Fibroblast of skin of scalp (primary cell): ENCODE data around the gene PLXND1. TPM values are rescaled to one million over a fixed set of nuclear protein-coding genes. Genes with fewer than 3 reads are reported as not detected.
"Not testable (repeated sequence)": the region's sequence is repeated elsewhere in the genome, so short reads cannot be mapped to it uniquely, and the experiment has no call there.

ENCODE experiments used
- DNase-seq: peaks from one replicate; pipeline ENCODE4 v3.0.0-alpha.2; 2013
- polyA plus RNA-seq, 2 experiments: library from polyadenylated mRNA; unstranded; fragments of 120-200 nt; gene quantifications; one replicate each; pipeline ENCODE4 v1.2.1, GENCODE V29; 2013; ENCODE audit not compliant: insufficient read length in 2 of 2

PLXND1 gene, protein sequence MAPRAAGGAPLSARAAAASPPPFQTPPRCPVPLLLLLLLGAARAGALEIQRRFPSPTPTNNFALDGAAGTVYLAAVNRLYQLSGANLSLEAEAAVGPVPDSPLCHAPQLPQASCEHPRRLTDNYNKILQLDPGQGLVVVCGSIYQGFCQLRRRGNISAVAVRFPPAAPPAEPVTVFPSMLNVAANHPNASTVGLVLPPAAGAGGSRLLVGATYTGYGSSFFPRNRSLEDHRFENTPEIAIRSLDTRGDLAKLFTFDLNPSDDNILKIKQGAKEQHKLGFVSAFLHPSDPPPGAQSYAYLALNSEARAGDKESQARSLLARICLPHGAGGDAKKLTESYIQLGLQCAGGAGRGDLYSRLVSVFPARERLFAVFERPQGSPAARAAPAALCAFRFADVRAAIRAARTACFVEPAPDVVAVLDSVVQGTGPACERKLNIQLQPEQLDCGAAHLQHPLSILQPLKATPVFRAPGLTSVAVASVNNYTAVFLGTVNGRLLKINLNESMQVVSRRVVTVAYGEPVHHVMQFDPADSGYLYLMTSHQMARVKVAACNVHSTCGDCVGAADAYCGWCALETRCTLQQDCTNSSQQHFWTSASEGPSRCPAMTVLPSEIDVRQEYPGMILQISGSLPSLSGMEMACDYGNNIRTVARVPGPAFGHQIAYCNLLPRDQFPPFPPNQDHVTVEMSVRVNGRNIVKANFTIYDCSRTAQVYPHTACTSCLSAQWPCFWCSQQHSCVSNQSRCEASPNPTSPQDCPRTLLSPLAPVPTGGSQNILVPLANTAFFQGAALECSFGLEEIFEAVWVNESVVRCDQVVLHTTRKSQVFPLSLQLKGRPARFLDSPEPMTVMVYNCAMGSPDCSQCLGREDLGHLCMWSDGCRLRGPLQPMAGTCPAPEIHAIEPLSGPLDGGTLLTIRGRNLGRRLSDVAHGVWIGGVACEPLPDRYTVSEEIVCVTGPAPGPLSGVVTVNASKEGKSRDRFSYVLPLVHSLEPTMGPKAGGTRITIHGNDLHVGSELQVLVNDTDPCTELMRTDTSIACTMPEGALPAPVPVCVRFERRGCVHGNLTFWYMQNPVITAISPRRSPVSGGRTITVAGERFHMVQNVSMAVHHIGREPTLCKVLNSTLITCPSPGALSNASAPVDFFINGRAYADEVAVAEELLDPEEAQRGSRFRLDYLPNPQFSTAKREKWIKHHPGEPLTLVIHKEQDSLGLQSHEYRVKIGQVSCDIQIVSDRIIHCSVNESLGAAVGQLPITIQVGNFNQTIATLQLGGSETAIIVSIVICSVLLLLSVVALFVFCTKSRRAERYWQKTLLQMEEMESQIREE (N-terminal part only)
- 98.2 TPM for polyA plus RNA-seq (2013, experiment 1 of 2; ENCODE audit: insufficient read length)
- 90.3 TPM for polyA plus RNA-seq (2013, experiment 2 of 2; ENCODE audit: insufficient read length)

DNA sequence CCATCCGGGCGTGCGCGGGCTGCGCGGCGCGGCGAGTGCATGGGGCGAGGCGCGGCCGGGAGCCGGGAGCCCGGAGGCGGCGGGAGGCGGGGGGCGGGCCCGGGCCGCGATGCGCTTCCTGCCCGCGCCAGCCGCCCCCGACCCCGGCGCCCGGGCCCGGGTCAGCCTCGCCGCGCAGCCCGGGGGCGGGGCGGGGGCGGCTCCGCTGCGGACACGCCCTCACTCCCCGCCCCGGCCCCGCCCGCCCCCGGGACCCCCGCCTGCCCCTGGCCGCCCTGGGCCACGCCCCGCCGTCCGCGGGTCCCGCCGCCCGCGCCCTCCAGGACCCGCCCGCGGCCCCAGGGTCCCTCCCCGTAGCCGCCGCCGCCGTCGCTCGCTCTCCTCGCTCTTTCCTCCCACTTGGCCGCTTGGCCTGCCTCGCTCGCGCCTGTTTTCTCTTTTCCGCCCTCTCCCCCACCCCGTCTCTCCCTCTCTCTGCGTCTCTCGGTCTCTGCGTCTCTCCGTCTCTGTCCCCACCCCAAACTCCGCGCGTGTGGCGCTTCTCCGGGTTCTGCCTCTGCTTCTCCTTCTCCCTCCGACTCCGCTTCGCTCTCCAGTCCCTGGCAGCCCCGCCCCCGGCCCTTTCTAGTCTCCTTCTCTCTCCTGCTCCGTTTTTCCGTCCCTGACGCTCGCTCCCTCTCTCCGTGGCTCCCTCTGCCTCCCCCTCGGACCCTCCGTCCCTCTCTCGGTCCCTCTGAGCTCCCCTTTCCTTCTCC lies at the start of gene PLXND1:
TSS of gene PLXND1 (minus strand) at position 41 of the 755 bp plus-strand sequence. CDS start at position 4, 37 bp downstream.
- peak; percentile 72 for DNase-seq

DNA sequence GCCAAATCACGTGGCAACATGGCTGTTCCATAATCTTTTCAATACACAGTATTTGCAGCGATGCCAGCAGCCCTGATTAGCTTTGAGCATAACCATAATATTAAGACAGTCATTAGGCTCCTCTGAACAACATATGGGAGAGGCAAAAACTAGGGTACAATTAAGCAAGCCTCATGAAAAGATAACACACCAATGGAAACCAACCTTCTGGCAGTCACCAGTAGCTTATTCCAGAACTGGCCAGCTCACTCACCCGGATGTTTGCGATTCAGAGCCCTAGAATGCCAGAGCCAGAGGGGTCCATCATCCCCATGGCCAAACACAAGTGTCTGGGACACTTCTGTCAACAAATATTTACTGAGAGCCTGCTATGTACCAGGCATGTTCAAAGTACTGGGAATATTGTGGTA lies 48.8 kb upstream of the PLXND1 start:
- no peak for DNase-seq

DNA sequence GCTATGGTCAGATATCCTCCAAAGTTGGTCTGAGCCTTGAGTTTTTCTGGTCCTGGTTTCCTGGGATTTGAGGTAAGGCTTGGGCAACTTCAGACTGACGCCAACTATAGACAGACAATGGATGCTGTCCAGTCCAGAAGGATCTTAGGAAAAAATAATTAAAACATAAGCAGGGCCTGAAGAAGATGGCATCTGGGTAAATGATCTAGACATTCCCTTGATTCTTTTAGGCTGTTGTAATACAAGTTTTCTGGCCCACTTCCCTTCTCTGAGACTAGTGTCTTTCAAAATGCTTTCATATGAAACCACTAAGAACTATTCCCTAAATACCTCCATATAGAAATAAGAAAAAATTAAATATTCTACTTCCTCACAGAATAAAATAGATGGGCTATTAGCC lies 47.7 kb upstream of the PLXND1 start:
- DNase-seq: peak; percentile 89

DNA sequence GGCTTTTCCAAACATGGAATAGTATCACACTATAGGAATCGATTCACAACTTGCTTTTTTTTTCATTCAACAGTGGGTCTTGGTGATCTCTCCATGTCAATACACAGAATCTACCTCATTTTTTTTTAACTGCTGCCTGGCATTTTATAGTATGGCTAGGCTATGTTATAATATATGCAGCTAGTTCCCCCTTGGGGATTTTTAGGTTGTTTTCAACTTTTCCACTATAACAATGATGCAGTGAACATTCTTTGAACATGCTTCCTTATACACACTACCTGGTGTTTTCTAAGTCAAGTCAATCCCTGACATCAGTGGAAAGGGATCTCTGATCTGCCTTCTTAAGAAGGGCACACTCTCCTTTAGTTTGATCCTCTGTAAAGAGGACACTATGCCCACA lies 46.5 kb upstream of the PLXND1 start:
- no peak for DNase-seq

DNA sequence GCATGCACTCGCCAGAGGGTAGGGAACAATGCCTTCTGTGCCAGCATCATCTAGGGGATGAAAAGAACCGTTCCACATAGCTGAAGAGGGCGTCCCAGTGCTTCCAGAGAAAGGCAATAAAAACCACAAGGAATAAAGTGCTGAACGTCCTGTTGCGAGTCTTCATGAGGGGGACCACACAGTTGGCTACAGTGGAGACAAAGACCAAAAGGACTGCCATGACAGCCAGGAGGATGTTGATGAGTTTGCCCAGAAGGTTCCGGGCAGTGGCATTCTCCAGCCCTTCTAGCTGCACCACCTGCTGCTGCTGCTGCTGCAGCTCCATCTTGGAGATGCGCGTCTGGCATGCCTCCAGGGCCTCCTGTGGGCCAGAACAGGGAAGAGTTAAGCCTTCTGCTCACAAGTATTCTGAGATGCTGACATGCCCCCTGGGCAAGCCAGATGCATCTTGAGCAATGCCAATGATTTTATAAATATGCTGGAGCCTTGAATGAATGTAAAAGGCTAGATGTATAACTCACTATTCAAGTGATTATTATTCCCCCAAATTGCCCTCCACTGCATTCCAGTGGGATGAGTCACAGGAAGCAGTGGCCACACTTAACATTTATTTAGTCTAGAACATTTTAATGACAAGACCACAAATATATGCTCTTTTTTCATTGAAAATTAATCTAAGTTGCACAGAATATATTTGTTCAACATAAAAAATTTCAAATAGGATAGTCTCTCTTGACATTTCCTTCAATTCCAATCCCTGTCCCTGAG lies 45.1 kb upstream of the PLXND1 start:
- peak; percentile 97 for DNase-seq

DNA sequence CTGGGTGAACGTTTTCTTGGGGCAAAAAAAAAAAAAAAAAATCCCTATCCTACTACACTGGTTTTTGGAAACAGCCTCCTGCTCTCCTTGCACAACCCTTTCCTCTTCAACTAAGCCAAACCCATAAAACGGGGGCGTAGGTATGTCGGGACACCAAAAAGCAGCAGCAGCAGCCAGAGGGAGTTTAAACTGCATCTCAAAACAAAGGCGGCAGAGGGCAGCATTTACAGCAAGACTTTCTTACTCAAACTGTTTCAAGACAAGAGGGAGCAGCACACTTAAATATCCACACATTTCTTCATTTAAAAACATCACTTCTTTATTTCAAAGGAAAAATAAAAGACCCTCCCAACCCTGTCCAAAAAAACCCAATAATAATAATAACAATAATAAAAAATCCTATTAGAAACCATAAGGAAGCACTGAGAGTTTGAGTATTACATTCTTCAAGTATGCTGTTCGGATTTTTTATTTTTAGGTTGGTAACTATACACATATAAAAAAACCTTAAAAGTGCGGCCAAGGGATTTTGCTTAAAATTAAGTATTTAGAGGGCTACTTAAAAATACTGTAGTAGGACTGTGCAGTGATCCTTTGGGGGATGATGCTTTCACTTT lies 43.9 kb upstream of the PLXND1 start:
- peak; percentile 75 for DNase-seq

DNA sequence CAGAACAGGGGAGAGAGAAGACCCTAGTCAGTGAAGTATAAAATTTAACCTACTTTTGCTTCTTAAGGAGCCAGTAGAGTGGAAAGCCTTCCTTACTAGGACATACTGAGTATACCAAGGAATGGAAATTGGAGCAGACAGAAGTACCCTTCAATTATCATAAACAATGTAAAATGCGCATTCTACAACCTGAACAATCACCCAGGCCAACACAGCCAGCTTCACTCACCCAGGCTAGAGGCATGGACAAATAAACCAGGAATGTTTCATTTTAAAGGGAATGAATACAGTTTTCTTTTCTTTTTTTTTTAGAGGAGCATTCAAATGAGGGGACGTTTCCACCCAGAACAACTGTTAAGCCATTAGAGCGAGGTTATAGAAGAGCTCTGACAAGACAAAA lies 41.9 kb upstream of the PLXND1 start:
- no peak for DNase-seq

DNA sequence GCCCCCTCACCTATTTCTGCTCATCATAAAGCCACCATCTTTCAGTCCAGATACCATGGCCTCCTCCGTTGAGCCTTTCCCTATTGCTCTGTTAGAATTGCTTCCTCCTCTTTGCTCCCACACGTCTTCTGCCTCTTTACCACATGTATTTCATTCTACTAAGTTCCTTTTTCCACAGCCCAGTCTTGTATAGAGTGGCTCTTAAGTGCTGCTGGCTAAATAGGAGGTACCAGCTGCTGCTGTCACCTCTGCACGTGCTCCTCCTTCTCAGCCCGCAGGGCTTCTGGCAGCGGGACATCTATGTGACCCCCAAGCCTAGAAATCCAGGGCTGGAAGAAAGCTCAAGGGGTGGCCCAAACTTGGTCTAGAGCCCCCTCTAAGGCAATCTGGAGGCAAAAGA lies 38.8 kb upstream of the PLXND1 start:
- no peak for DNase-seq

DNA sequence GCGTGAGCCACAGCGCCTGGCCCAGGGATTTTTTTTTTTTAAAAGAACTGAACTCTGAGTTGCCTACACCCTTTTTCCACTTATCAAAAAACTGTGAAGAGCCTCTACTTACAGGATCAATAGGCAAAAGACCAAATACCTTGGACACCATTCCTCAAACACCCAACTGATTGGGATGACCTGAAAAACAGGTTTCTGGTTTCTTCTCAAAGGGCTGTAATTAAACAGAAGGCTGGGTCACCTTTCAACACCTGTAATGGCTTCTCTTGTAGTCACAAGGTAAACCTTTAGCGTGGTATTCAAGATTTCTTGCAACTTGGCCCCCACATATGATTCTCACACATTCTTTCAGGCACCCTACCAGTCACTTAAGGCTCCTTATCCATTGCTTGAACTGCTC lies 38.4 kb upstream of the PLXND1 start:
- DNase-seq: no peak

DNA sequence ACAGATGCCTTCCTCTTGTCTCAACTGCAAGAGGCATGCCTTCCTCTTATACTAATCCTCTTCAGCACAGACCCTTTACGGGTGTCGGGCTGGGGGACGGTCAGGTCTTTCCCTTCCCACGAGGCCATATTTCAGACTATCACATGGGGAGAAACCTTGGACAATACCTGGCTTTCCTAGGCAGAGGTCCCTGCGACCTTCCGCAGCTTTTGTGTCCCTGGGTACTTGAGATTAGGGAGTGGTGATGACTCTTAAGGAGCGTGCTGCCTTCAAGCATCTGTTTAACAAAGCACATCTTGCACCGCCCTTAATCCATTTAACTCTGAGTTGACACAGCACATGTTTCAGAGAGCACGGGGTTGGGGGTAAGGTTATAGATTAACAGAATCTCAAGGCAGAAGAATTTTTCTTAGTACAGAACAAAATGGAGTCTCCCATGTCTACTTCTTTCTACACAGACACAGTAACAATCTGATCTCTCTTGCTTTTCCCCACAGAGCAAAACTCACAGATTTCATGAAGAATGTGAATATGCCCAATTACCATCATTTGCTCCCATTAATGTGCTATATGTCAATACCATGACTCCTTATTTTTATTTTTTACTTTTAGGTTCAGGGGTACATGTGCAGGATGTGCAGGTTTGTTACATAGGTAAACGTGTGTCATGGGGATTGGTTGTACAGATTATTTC lies 35.2 kb upstream of the PLXND1 start:
- not testable (repeated sequence) for DNase-seq

DNA sequence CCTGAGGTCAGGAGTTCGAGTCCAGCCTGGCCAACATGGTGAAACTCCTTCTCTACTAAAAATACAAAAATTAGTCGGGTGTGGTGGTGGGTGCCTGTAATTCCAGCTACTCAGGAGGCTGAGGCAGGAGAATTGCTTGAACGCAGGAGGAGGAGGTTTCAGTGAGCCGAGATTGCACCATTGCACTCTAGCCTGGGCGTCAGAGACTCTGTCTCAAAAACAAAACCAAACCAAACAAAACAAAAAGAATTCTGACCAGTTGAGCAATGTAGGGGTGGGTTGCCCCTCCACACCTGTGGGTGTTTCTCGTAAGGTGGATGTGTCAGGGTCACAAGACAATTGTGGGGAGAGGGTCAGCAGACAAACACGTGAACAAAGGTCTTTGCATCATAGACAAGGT lies 34.5 kb upstream of the PLXND1 start:
- not testable (repeated sequence) for DNase-seq

DNA sequence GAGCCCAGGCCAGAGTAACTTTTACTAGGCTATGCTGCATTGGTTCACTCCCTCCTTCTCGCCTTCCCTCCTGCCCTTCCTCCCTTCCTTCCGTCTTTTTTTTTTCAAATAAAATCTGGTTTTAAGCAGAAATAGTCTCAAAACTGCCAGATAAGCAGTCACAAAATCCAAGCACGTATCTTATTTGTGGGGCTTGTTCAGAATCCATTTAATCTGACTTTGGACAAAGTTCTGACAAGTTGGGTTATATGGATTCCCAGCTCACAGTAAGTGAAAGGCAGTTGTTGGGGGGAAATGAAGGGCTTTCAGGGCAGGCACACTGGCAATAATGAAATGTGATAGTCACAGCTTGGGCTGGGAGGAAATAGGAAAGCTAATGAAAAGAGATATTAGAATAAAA lies 32.0 kb upstream of the PLXND1 start:
- no peak for DNase-seq

DNA sequence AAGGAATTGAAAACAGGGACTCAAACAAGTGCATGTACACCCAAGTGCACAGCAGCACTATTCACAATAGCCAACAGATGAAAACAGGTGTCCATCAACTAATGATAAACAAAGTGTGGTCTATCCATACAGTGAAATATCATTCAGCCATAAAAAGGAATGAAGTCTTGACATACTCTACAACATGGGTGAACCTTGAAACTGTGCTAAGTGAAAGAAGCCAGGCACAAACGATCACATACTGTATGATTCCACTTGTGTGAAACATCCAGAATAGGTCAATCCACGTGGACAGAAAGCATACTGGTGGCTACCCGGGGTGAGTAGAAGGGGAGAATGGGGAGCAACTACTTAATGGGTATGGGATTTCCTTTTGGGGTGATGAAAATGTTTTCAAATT lies 29.6 kb upstream of the PLXND1 start:
- DNase-seq: no peak

DNA sequence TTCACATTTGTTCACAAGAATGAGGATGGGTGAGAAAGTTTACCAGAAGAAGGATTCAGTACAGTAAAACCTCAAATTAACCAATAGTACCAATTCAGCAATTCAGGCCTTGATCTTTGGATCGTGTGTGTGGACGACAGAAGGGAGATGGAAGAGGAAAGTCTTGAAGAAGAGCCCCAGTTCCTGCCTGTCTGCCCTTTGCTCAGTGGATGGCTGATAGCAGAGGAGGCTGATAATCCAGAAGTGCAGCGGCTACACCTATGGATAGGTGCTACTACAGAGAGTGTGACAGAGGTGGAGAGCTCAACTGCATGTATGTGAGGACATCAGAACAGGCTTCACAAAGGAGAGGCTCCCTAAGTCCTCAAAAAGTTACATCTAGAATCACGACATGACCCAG lies 29.2 kb upstream of the PLXND1 start:
- DNase-seq: no peak

DNA sequence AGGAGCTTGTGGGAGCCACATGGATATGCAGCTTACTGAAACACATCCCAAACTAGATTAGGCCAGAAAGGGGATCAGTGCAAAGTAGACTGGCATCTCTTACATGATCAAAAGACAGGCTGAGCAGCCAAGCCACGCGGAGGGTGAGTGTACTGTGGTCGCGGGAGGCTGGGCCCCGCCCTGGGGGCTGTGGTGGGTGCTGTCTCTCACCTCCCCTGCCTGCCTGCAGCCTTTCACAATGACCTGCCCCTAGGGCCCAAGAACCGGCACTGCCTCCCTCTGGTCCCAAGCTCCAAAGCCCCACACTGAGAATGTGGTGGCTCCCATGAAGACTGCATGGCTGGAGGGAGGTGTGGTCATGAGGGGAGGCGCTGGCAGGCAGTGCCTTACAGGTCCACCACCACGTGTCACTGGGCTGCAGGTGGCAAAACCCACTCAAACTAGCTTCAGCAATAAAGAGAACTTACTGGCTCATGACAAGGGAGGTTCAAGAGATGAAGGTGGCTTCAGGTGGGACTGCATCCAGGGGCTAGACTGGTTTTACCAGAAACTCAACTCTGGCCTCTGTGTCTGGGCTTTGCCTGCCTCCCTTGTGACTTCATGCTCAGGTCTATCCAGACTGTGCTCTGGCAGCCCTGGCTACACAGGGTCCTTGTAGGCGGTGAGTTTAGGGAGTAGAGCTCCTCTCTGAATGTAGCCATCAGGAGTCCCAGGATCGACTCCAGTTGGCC lies 27.4 kb upstream of the PLXND1 start:
- DNase-seq: no peak

DNA sequence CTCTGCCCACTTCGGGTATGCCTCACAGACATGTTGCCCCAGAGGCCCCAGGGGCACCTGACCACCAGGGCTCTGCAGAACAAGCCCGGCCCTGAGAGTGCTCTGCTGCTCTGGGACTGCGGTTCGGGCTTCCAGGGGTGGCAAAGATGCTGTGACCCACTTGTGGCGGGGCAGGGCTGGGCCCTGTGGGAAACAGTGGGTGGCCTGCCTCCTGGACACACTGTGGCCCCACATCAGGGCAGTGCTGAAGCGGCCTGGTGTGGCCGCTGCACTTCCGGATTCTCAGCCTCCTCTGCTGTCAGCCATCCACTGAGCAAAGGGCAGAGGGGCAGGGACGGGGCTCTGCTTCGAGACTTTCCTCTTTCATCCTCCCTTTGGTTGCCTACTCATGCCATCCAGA lies 26.5 kb upstream of the PLXND1 start:
- no peak for DNase-seq

DNA sequence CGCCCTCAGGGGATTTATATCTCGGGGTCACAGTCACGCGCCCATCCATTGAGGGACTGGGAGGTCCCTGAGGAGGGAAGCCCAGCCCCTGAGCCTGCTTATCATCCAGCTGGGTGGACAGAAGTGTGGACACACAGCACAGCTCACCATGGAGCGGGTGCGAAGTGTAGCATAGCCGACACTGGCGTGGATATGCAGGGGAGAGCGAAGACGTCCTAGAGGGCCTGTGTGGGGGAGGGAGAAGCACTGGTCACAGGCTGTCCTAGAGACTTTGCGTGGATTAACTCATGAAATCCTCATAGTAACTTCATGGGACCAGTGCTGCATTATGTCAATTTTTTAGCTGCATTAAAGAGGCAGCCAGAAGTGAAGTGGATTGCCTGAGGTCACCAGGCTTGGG lies 26.1 kb upstream of the PLXND1 start:
- no peak for DNase-seq

DNA sequence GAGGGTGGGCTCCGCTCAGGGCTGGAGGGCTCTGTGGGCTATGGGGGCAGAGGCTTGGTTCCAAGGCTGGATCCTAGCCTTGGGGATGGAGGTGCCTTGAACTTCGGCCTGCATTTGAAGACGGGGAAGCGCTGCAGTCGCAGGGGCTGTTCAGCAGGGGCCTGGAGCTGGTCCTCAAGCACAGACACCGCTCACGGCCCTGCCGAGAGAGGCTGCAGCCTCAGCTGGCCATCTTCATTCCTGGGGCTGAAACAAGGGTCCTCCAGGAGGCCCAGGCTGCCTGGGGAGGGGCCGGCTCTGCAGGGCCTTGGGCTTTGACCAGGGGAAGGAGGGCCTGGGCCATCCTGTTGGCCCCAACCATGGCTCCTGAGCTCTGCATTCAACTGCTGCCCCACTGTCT lies 25.6 kb upstream of the PLXND1 start:
- no peak for DNase-seq

DNA sequence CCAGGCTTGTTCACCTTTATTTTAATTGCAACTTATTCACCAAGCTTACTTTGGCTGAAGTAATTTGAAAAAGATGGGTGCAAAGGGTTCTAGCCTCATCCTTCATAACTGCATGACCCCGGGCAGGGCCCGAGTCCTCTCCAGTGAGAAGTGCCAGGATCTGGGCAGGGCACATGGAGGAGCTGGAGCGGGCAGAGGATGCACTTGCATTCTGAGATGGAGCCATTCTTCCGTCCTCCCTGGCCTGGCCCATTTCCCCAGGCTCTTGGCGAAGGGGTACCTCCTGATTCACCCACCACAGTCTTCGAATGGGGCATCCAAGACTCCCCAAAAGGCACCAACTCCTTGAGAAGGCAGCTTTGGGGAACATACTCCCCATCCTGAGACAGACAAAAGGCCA lies 22.5 kb upstream of the PLXND1 start:
- DNase-seq: no peak
